ENCODE measurements around the gene ADIG.
"Not testable (repeated sequence)": the region's sequence is repeated elsewhere in the genome, so short reads cannot be mapped to it uniquely, and the experiment has no call there.

The ADIG gene

DNA sequence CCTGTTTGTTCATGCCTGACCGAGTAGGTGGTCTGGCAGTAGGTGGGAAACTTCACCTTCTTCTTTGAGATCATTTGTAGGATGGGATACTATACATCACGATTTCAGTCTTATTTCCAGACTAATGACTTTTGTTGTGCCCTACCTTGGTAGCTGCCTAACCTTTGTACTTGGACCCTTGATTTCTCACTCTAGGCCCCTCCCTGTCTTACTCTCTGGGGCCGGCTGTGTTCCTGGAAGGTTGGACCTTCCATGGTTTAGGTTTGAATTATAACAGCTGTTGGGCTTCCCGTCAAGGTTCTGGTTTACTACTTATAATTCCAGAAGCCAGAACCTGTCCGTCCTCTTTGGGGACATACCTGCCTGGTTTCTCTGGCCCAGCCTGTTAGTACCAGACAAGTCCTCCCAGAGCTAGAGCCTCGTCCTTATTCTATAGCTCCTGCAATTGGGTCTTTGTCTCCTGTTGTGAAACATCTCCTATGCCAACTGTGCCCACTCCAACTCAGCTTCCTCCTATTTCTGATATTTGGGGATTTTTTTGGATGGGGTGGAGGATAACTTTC is 14.9 kb upstream of the ADIG start:
- DNase-seq: no peak
- intact Hi-C loops (cut with DNase I): no loop called here

DNA sequence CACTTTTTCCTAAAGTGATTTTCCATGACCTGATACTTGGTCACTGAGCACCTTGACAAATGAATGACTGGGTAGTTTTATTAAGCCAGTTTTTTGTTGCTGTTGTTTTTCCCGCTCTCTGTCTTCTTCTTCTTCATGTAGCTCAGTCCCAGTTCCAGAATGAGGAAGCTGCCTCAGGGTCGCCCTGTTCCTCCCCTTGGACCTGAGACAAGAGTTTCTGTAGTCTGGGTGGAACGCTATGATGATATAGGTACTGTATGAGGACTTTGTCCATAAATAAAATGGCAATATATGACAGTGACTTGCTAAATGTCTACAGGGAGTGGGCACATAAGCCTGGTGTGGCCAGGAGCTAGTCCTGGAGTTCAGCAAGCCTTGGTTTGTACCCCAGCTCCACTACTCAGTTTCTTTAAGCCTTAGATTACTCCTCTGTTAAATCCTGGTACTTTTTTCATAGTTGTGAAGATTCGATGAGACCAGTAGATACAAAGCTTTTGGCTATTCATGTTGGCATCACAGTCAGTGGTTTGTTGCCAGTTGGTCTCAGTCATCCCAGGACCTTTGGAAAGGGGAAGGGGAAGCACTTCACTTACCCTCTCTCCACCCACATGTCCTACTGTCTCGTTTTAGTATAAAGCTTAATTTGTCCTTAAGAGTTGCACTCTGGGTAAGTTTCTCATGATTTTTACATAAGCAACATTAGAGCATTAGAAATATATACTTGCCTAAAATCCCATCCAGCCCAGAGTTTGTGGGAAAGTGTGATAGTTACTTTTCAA is 11.1 kb upstream of the ADIG start:
- intact Hi-C loops (cut with DNase I): no loop called here
- DNase-seq: no peak

DNA sequence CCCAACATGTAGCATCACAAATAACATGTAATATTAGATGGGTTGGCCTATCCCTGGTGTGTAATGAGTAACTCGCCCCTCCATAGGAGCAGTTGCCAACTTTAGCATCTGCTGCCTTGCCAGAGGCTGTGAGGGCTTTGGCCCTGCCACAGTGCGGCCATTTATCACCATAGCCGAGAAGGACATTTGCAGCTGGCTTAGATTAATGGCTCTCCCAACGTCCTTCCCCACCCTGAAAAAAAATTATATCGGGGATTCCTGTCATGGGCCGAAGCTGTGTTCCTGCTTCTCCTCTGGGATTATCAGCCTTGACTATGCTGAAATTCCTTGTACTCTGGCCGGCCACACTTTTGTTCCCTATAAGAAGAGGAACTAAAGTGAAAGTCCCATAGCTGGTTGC is 7.6 kb upstream of the ADIG start:
- intact Hi-C loops (cut with DNase I): no loop called here
- peak in 29 of 42 donors; percentile 11 to 68 (median 41) for DNase-seq

DNA sequence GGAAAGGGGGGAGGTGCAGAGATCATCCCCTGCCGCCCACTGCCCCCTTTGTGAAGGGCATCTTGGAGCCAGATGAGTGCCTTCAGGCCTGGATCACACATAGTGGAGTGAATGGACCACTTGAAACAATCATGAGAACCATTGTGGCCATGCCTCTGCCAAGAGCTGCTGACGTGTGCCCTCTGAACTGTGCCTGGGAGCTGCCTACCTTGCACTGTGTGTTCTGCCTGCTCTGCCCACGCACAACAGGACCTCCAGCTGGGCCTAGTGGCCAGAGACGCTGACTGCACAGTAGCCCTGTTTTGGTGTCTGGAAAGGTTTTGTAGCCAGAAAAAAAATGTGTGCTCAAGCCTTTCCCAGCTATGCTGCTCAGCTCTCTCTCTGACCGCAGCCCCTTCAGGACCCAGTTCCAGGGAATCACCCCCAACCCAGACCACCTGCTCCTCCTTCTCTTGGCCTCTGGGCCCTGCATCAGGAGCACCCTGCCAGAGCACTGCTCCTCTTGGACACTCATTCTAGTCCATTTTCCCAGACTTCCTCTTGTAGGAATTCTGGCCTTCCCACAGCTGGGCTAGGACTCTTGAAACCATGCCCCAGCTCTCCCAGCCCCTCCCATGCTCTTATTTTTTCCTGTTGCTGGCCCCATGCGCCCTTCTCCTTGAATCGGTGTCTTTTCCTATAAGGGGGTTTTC is 1.6 kb upstream of the ADIG start:
- no peak for DNase-seq
- intact Hi-C loops (cut with DNase I): no loop called here

DNA sequence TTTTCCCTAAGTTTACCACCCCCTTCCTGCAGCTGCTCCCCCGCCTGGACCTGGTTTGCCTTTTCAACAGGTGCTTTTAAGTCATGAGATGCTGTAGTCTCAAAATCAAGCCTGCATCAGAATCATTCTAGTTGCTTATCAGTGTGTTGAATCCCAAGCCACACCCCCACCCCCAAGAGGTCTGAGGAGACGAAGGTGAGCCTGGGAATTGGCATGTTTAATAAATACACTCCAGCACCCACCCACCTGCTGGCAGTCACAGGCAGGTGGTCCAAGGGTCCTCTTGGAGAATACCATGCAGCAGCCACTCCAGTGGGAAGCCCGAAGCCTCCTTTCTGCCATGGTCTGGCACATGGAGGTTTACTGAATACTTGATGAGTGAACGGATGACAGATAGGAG is 1.1 kb upstream of the ADIG start:
- intact Hi-C loops (cut with DNase I): no loop called here
- DNase-seq: no peak

DNA sequence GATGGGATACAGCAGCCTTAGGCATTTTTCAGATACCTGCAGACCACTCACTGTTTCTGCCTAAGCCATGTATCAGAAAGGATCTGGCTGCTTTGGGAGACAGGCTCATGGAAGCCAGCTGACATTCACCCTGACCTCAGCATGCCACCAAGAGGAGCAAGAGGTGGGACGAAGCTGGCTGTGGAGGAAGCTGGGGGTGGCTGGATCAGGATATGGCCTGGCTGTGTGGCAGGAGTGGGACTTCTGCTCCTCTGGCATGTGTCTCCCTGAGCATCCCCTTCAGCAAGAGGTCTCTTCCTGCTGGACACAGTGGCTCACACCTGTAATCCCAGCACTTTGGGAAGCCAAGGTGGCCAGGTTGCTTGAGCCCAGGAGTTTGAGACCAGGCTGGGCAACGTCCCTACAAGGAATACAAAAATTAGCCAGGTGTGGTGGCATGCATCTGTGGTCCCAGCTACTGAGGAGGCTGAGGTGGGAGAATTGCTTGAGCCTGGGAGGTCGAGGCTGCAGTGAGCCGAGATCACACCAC is 897 bp downstream of the ADIG start:
- no peak for DNase-seq
- intact Hi-C loops (cut with DNase I): no loop called here

DNA sequence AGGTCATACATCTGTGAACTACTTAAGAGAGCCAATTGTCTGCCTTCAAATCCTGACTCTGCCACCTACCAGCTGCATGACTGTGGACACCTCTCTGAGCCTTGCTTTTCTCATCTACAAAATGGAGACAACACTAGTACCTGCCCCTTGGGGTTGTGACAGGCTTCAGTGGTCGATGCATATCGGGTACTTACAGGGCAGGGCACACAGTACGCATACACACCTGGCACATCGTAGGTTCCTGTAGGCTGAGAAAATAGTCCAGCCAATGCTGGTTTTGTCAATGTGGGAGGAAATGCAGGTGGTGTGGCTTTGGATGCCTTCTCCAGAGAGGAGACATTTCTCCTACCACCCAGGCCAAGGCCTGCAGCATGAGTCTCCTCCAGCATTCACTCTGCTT is 2.3 kb downstream of the ADIG start:
- intact Hi-C loops (cut with DNase I): no loop called here
- no peak for DNase-seq

DNA sequence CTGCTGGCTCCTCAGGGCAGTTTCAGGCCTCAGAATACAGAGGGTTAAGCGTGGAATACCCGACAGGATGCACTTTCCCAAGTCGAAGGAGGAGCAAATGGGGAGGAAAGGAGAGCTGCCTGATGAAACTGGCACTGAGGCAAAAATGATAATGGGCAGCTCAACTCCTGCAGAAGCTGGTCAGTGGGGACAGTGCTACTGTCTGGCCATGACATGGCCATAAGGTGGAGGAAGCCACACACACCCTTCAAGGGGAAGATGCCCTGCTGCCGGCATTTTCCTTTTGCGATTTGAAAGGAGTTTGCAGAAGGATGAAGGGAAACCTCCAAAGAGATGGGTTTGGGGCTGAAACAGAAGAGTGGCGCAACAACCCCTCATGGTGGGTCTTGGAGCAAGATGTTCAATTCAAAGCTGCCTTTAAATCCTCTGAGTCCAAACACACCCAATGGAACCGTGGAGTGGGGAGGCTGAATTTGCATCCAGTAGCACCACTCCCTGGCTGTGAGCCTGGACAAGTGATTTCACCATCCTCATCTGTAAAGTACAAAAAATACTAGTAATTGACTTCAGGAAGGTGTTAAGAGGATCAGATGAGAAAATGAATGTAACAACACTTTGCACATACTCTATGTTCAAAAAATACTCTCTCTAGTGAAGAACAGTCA is 3.2 kb downstream of the ADIG start:
- no peak for DNase-seq
- intact Hi-C loops (cut with DNase I): no loop called here

DNA sequence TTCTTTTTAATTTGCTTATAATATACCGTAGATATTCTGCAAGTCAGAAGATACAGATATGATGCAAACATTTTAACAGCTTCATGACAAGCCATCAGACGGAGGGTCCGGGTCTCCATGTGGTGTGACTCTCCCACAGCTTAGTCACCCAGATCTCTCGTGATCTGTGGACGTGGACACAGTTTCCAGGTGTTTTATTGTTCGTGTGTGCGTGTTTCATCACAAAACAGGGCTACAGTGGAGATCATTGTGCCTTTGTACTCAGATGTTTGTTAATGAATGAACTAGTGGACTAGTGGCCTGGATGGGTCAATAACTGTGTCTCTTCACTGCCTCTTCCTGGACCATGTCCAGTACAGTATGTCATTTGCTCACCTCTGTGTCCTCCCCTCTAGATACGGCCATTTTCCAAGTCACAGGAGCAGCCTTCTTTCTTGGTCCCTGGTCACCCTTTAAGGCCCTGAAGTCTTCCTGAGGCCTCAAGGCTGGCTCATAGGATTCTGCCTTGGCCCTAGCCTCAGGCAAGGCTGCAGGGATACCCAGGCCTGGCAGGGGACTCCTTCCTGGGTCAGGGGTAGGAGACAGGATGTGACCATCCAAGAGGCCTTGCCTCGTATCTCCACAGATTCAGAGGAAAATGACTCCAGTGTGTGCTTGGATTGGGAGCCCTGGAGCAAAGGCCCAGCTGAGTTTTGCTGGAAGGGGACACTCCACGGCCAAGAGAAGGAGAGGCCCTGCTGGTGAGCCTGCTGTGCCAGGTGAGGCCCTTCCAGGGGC is 4.6 kb downstream of the ADIG start:
- intact Hi-C loops (cut with DNase I): no loop called here
- no peak for DNase-seq

DNA sequence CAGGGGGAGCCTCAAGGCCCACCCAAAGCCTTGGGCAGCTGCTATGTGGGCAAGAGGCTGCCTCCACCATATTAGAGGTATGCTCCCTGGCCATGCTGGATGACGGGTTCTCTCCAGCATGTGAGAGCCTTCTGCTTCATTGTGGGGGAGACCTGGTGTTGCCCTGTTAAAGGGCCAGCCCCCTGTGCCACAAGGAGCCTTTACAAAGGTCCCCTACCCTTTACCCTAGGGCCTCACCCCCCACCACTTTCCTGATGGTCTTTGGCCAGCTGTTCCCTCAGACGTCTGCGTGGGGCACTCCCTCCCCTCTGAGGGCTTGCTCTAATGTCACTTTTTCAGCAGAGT is 5.2 kb downstream of the ADIG start:
- intact Hi-C loops (cut with DNase I): no loop called here

DNA sequence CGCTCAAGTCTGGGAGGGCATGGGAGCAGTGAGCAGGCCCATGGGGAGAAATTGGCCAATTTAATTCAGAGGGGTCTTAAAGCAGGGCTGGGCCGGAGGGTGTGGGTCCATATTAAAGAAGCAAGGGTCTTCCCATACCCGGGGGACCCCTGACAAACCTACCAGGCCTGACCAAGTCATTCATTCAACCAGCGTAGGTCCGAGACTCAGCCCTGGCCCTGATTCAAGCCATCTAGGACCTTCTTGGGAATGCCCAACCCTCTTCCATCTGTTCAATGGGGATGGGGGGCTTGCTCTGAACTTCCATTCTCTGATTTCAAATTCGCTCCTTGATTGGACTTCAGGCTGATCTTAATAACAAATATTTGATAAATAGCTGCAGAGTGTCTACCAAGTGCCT is 7.3 kb downstream of the ADIG start:
- intact Hi-C loops (cut with DNase I): no loop called here
- DNase-seq: no peak

More for the DNA sequence above, 5.2 kb downstream of the ADIG start:
- no peak for DNase-seq

DNA sequence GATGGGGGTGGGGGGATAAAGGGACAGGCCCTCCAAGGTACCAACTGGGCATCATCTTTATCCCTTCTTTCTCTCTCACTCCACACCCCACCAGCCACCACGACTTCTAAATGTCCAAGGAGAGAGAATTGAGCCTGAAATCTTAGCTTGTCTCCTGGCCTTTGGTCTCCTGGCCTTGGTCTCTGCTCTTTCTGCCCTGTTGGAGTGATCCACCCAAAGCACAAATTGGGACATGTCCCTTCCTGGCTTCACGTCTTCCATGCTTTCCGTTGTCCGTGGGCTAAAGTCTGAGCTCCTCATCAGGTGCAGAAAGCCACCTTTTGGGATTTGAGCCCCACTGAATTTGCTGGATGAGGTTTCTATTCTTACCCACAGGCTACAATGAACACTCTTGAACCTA is 8.4 kb downstream of the ADIG start:
- intact Hi-C loops (cut with DNase I): no loop called here
- no peak for DNase-seq

DNA sequence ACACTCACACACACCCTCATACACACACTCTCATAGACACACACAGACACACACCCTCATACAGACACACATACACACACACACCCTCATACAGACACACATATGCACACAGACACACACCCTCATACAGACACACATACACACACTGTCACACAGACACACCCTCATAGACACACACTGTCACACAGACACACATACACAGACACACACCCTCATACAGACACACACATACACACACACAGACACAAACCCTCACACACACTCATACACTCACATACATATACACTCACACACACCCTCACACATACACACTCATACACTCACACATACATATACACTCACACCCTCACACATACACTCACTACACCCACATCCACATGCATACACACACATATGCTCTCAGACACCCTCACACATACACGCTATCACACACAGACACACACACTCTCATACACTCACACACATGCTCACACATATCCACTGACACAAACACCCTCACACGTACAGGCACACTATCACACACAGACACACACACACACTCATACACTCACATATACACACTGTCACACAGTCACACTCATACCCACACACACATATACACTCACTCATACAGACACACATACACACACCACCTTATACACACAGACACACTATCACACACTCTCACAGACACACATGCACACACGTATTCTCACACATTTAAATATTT is 9.1 kb downstream of the ADIG start:
- intact Hi-C loops (cut with DNase I): no loop called here
- no peak for DNase-seq

DNA sequence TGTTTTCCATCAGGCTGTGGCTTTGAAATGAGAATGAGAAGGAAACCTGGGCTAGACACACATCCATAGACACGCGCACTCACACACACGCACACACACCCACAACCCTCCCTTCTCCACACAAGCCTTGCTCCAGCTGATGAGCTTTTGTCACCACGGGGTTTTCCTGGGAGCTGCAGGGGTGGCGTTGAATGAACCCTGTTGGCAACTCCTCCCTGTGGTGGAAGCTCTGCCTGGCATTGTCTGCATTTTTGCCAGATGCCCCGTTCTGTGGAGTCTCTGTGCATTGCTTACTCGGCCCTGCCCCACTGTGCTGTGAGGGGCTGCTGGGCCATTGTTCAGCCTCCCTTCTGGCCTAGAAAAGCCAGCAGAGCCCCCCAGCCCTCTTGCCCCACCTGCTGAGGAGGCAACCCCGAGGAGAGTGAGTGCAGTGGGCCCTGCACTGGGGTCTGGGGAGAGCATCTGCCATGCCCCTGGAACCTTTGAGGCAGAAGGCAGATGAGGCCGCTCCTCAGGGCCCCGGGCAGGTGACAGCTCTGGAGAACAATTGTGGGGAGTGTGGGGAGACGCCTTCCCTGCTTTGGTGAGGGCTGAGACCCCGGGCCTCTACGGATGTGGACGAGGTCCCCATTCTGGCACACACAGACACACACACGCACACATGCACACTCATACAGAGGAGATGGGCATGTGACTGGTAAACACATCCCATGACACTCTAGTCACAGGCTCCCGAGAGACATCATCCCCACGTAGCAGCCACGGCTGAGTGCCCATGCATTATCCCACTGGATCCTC is 9.9 kb downstream of the ADIG start:
- DNase-seq: peak in 36 of 42 donors; percentile 11 to 85 (median 49)
- intact Hi-C loops (cut with DNase I): no loop called here

DNA sequence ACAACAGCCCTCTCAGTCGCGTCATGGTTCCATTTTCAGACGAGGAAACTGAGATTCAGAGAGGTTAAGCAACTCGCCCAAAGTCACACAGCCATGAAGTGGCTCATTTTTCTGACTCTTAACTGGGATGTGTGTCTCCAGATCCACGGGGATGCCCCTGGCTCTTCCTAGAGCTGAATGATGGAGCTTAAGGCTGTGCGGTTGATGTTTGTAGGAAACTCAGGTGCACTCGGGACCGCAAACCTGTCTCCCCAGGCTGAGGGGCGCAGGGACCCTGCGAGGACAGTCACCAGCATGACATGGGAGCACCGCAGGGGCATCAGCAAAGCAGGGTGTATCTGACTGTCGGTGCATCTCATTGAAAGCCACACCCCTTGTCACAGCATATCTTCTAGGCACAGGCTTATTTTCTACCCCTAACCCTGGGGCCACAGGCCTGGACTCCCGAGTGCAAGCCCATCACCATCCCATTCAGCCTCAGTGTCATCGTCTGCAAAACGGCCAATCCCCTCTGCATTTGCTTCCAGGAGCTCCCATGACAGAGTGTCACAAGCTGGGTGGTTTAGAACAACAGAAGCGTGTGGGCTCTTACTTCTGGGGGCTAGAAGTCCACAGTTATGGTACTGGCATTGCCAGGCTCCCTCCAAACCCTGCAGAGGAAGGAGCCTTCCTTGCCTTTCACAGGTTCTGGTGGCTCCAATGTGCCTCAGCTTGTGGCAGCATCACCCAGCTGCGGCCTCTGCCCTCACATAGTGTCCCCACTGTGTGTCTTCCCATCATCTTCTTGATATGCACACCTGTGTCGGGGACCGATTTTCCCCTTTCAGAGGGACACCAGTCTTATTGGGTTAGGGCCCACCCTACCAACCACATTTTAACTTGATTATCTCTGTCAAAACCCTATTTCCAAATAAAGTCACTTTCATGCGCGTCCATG is 10.7 kb downstream of the ADIG start:
- intact Hi-C loops (cut with DNase I): no loop called here
- DNase-seq: no peak

DNA sequence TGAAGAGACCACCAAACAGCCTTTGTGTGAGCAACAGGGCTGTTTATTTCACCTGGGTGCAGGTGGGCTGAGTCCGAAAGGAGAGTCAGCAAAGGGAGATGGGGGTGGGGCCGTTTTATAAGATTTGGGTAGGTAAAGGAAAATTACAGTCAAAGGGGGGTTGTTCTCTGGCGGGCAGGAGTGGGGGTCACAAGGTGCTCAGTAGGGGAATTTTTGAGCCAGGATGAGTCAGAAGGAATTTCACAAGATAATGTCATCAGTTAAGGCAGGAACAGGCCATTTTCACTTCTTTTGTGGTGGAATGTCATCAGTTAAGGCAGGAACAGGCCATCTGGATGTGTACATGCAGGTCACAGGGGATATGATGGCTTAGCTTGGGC is 11.4 kb downstream of the ADIG start:
- intact Hi-C loops (cut with DNase I); DNase-seq: not testable (repeated sequence)

DNA sequence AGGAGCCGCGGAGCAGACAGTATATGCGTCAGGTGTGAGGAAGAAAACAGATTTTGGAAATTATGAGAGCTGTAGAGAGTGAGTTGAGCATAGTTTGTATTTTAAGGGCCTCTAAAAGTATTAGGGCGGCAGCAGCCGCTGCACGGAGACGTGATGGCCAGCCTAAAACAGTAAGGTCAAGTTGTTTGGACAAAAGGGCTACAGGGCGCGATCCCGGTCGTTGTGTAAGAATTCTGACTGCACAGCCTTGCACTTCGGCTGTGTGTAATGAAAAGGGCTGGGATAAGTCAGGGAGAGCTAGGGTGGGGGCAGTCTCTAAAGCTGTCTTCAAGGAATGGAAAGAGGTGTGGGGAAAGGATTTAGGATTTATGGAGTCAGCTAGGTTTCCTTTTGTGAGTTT is 13.3 kb downstream of the ADIG start:
- intact Hi-C loops (cut with DNase I); DNase-seq: not testable (repeated sequence)

All from head of caudate nucleus (tissue), 42 donors.